HCT116 (cell line): Measurements from ENCODE around the gene SLC6A11. TPM values are rescaled to one million over a fixed set of nuclear protein-coding genes. Genes with fewer than 3 reads are reported as not detected.

Experiments used
- ATAC-seq: fragments of 200-7000 bp; cut with Tn5 transposase; 2 replicates; pipeline ENCODE4 v1.9.1; 2020; ENCODE audit warnings: mild to moderate bottlenecking, moderate library complexity
- BruUV-seq: library from RNA; stranded (reverse); fragments of 400-500 nt; replicated peaks from 2 replicates; lab custom pipeline; 2021; lab: Mats Ljungman, UMichigan
- CTCF ChIA-PET: fragments of 300-600 bp; sonication (Branson Sonifier 250); formaldehyde crosslinking; loops from one replicate; lab custom pipeline; 2021; ENCODE audit warnings: antibody characterized with exemption; lab: Charles Lee
- POLR2A ChIA-PET: fragments of 300-600, 350-600 bp; sonication (Branson Sonifier 250); formaldehyde crosslinking; loops from one replicate; lab custom pipeline; 2021; ENCODE audit warnings: antibody characterized with exemption; lab: Charles Lee
- RAD21 ChIA-PET, 2 experiments: fragments of 300-600 bp; sonication (Branson Sonifier 250); formaldehyde crosslinking; loops; one replicate each; lab custom pipeline; 2023; ENCODE audit warnings: low total read pairs in 2 of 2; ENCODE audit not compliant: uncharacterized antibody in 2 of 2, unreplicated experiment in 2 of 2, low non-redundant PET in 1 of 2; lab: Charles Lee
- DNase-seq: peaks from one replicate; pipeline ENCODE4 v3.0.0-alpha.2; 2010; ENCODE audit warnings: low read depth, low spot score
- H2AFZ ChIP-seq: fragments of 200-600 bp; shearing (Covaris generic), sonication (generic); 2 replicates; pipeline ENCODE4 v1.6.1; 2017; ENCODE audit warnings: low read depth, mixed run types, mixed read lengths, antibody characterized with exemption, low read length; ENCODE audit not compliant: poor library complexity, severe bottlenecking
- H3K27ac ChIP-seq: 2 replicates; pipeline ENCODE4 v1.5.1; 2012; ENCODE audit warnings: low read depth, low read length
- H3K27me3 ChIP-seq: fragments of 200-600 bp; sonication (generic); 2 replicates; pipeline ENCODE4 v1.6.1; 2016; ENCODE audit warnings: mixed run types, low read length, mixed read lengths; ENCODE audit not compliant: insufficient read depth
- H3K36me3 ChIP-seq, 2 experiments: fragments of 200-500 bp in 1 of 2; fragments of 200-600 bp in 1 of 2; sonication (Bioruptor generic) in 1 of 2; sonication (generic) in 1 of 2; 2 replicates each; pipeline versions ENCODE4 v1.5.1 to v1.6.1; 2014 to 2016; ENCODE audit warnings: low read length in 2 of 2, inconsistent platforms in 1 of 2, mixed read lengths in 1 of 2, mixed run types in 1 of 2; ENCODE audit not compliant: insufficient read depth in 2 of 2, control insufficient read depth in 1 of 2
- H3K4me1 ChIP-seq, 2 experiments: fragments of 200-600 bp in 1 of 2; sonication (generic) in 1 of 2; 2 replicates each; pipeline versions ENCODE4 v1.5.1 to v1.6.1; 2012 to 2017; ENCODE audit warnings: low read length in 2 of 2, inconsistent platforms in 1 of 2, mild to moderate bottlenecking in 1 of 2, mixed read lengths in 1 of 2, mixed run types in 1 of 2, moderate library complexity in 1 of 2; ENCODE audit not compliant: insufficient read depth in 2 of 2, control insufficient read depth in 1 of 2
- H3K4me2 ChIP-seq: fragments of 200-600 bp; sonication (generic); 2 replicates; pipeline ENCODE4 v1.6.1; 2017; ENCODE audit warnings: mixed run types, low read length, mixed read lengths
- H3K4me3 ChIP-seq, 2 experiments: fragments of 200-600 bp in 1 of 2; sonication (generic) in 1 of 2; replicated peaks in 1 of 2; 2 replicates each; pipeline ENCODE4 v1.5.1; 2011 to 2016; ENCODE audit warnings: low read length in 2 of 2, control low read depth in 1 of 2, low read depth in 1 of 2, mild to moderate bottlenecking in 1 of 2, mixed read lengths in 1 of 2, mixed run types in 1 of 2
- H3K79me2 ChIP-seq: fragments of 200-600 bp; sonication (generic); 2 replicates; pipeline ENCODE4 v1.6.1; 2017; ENCODE audit warnings: mild to moderate bottlenecking, mixed run types, low read length, moderate library complexity, mixed read lengths; ENCODE audit not compliant: insufficient read depth
- H3K9ac ChIP-seq: fragments of 200-600 bp; sonication (generic); 2 replicates; pipeline ENCODE4 v1.6.1; 2016; ENCODE audit warnings: low read length, mixed read lengths
- H3K9me2 ChIP-seq: fragments of 200-600 bp; sonication (generic), shearing (Covaris generic); 2 replicates; pipeline ENCODE4 v1.6.1; 2017; ENCODE audit warnings: mixed run types, mild to moderate bottlenecking, moderate library complexity; ENCODE audit not compliant: insufficient read depth
- H3K9me3 ChIP-seq, 2 experiments: fragments of 200-500 bp in 1 of 2; fragments of 200-600 bp in 1 of 2; sonication (Bioruptor generic) in 1 of 2; sonication (generic) in 1 of 2; 2 replicates each; pipeline ENCODE4 v1.6.1; 2014 to 2017; ENCODE audit warnings: low read length in 2 of 2, mixed read lengths in 2 of 2, inconsistent platforms in 1 of 2, low read depth in 1 of 2, mild to moderate bottlenecking in 1 of 2, mixed run types in 1 of 2, moderate library complexity in 1 of 2; ENCODE audit not compliant: control insufficient read depth in 1 of 2, insufficient read depth in 1 of 2
- H4K20me1 ChIP-seq: fragments of 200-600 bp; sonication (generic), shearing (Covaris generic); 2 replicates; pipeline ENCODE4 v1.6.1; 2017; ENCODE audit warnings: mixed run types, mild to moderate bottlenecking, moderate library complexity; ENCODE audit not compliant: insufficient read depth
- ATF3 ChIP-seq: IDR thresholded peaks from 2 replicates; pipeline ENCODE4 v1.6.1; 2012
- CBX3 ChIP-seq: IDR thresholded peaks from 2 replicates; pipeline ENCODE4 v1.6.1; 2012; ENCODE audit warnings: low read depth
- EGR1 ChIP-seq: IDR thresholded peaks from 2 replicates; pipeline ENCODE4 v1.6.1; 2012; ENCODE audit warnings: low read depth
- EZH2 ChIP-seq: fragments of 200-600 bp; sonication (generic); IDR thresholded peaks from 2 replicates; pipeline ENCODE4 v1.6.1; 2017; ENCODE audit warnings: antibody characterized with exemption, mixed run types
- EZH2phosphoT487 ChIP-seq: fragments of 200-600 bp; IDR thresholded peaks from 2 replicates; pipeline ENCODE4 v1.6.1; 2018; ENCODE audit warnings: antibody characterized with exemption, borderline replicate concordance
- MAX ChIP-seq: IDR thresholded peaks from 2 replicates; pipeline ENCODE4 v1.6.1; 2012
- RAD21 ChIP-seq: IDR thresholded peaks from 2 replicates; pipeline ENCODE4 v1.6.1; 2012; ENCODE audit warnings: low read depth, mild to moderate bottlenecking
- SIN3A ChIP-seq: IDR thresholded peaks from 2 replicates; pipeline ENCODE4 v1.6.1; 2012; ENCODE audit warnings: low read depth
- SP1 ChIP-seq: IDR thresholded peaks from 2 replicates; pipeline ENCODE4 v1.6.1; 2012; ENCODE audit warnings: low read depth
- SRF ChIP-seq: IDR thresholded peaks from 2 replicates; pipeline ENCODE4 v1.6.1; 2012; ENCODE audit warnings: low read depth
- TCF7L2 ChIP-seq: IDR thresholded peaks from 2 replicates; pipeline ENCODE4 v1.7.0; 2011; ENCODE audit warnings: borderline replicate concordance, inconsistent platforms; ENCODE audit not compliant: insufficient read depth, insufficient read length; ENCODE audit errors: extremely low read depth
- YY1 ChIP-seq: IDR thresholded peaks from 2 replicates; pipeline ENCODE4 v1.6.1; 2011; ENCODE audit warnings: low read length, low read depth, moderate library complexity, mild to moderate bottlenecking; ENCODE audit not compliant: insufficient replicate concordance; ENCODE audit errors: extremely low read depth
- ZBTB33 ChIP-seq: IDR thresholded peaks from 2 replicates; pipeline ENCODE4 v1.6.1; 2011; ENCODE audit warnings: mild to moderate bottlenecking, low read length, moderate library complexity; ENCODE audit not compliant: insufficient replicate concordance; ENCODE audit errors: extremely low read depth
- ZFX ChIP-seq: fragments of 450-650 bp; IDR thresholded peaks from 2 replicates; pipeline ENCODE4 v1.6.1; 2017
- intact Hi-C: fragments of 100-400 bp; cut with micrococcal nuclease; formaldehyde crosslinking; loops from 2 replicates; pipeline ENCODE4 v1.10.0; 2022
- total RNA-seq: library from RNA; stranded (reverse); gene quantifications from one replicate; pipeline ENCODE4 v1.2.1, GENCODE V29; 2021; ENCODE audit not compliant: unreplicated experiment

SLC6A11 gene
- total RNA-seq, 1 experiment from 2014 or later: not detected

GRCh38 chr3:10915376-10915775 is 99.3 kb downstream of the SLC6A11 start:
- Histone ChIP-seq H3K4me1 (peaks cover 0 to 7% of the 10 kb centered on the region in 2 experiments; a peak in 1 of 4 replicates), H3K9me3 (no peaks in the 10 kb centered on the region), H3K27me3 (no peaks in the 10 kb centered on the region; the same call in 1 of the 2 replicates), H3K79me2 (no peaks in the 10 kb centered on the region), H4K20me1 (no peaks in the 10 kb centered on the region), H3K27ac (no peak overlapping the region), H3K4me3 (no peak overlapping the region), H3K4me2 (no peak overlapping the region), H2AFZ (no peak overlapping the region), H3K9me2 (no peaks in the 10 kb centered on the region), H3K9ac (no peak overlapping the region), H3K36me3 (no peaks in the 10 kb centered on the region)
- no peak for DNase-seq
- ATAC-seq: no peak
- intact Hi-C loops: no loop called here
- BruUV-seq: no TSS peak
- no peak for TF ChIP-seq ZBTB33
- TF ChIP-seq MAX: no peak
- TF ChIP-seq RAD21: no peak
- no peak for TF ChIP-seq SIN3A
- TF ChIP-seq EZH2: no peak
- TF ChIP-seq ATF3: no peak
- no peak for TF ChIP-seq TCF7L2
- no peak for TF ChIP-seq SRF
- no peak for TF ChIP-seq SP1
- TF ChIP-seq ZFX: no peak
- no peak for TF ChIP-seq YY1
- TF ChIP-seq CBX3: no peak
- TF ChIP-seq EZH2phosphoT487: no peak
- TF ChIP-seq EGR1: no peak
- CTCF ChIA-PET: no interaction called here
- RAD21 ChIA-PET: no interaction called here
- POLR2A ChIA-PET: no interaction called here
